HG02623 (cell line): ENCODE data around the gene C6orf163.

ENCODE experiments used
- ATAC-seq: cut with Tn5 transposase; IDR thresholded peaks from one replicate; pipeline ENCODE4 v1.9.1; 2021; ENCODE audit warnings: moderate library complexity; ENCODE audit not compliant: unreplicated experiment

C6orf163 gene

DNA sequence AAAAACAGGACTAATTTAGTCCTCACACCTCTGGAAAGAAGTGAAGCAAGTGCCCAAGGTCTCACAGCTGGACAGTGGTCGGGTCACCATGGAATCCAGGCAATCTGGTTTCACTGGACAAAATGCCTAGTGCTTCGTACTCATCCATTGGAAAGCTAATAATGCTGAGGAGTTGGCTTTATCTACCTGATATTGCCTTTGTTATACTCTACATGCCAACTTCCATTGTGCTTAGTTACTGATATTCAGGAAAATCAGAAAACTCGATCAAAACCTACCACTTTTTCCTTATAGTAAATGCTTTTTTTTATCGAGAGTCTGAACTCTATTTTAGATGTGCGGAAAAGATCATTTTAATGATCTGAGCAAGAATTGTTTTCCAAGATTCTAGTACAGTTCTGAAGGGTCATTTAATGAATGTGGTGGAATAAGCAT lies 64.1 kb downstream of the C6orf163 start:
- no peak for ATAC-seq
